GM21528 (cell line): ENCODE measurements around the gene CETN1.

Experiments
- ATAC-seq: cut with Tn5 transposase; IDR thresholded peaks from one replicate; pipeline ENCODE4 v1.9.1; 2021; ENCODE audit warnings: mild to moderate bottlenecking, moderate library complexity; ENCODE audit not compliant: unreplicated experiment, low FRiP score

The CETN1 gene

GRCh38 chr18:574865-575645, 5.1 kb upstream of the CETN1 start:
- no peak for ATAC-seq

GRCh38 chr18:576924-577323, 3.3 kb upstream of the CETN1 start:
- ATAC-seq = no peak

- no peak for ATAC-seq
These were observed 2.4 kb upstream of the CETN1 start for GRCh38 chr18:577643-578375.

GRCh38 chr18:579238-579637, 942 bp upstream of the CETN1 start:
- no peak for ATAC-seq

GRCh38 chr18:581096-581495, 916 bp downstream of the CETN1 start:
- no peak for ATAC-seq

- no peak for ATAC-seq
These were observed 2.3 kb downstream of the CETN1 start for GRCh38 chr18:582465-582864.

- no peak for ATAC-seq
These were observed 14.9 kb downstream of the CETN1 start for GRCh38 chr18:595068-595467.

GRCh38 chr18:595571-595970, 15.4 kb downstream of the CETN1 start:
- no peak for ATAC-seq

- peak; percentile 59 for ATAC-seq
These were observed 16.2 kb downstream of the CETN1 start for GRCh38 chr18:596288-596881.

- ATAC-seq = no peak
These were observed 18.0 kb downstream of the CETN1 start for GRCh38 chr18:598124-598589.

- no peak for ATAC-seq
These were observed 19.9 kb downstream of the CETN1 start for GRCh38 chr18:600107-600506.

GRCh38 chr18:604771-605170, 24.6 kb downstream of the CETN1 start:
- ATAC-seq = no peak

- no peak for ATAC-seq
These were observed 27.8 kb downstream of the CETN1 start for GRCh38 chr18:607930-608329.

GRCh38 chr18:610214-610928, 30.2 kb downstream of the CETN1 start:
- ATAC-seq = no peak

- no peak for ATAC-seq
These were observed 32.0 kb downstream of the CETN1 start for GRCh38 chr18:612156-612555.

- ATAC-seq = no peak
These were observed 34.0 kb downstream of the CETN1 start for GRCh38 chr18:614193-614592.

GRCh38 chr18:615092-615521, 34.9 kb downstream of the CETN1 start:
- ATAC-seq = no peak

- ATAC-seq = no peak
These were observed 35.6 kb downstream of the CETN1 start for GRCh38 chr18:615773-616172.

- no peak for ATAC-seq
These were observed 36.3 kb downstream of the CETN1 start for GRCh38 chr18:616380-616995.

GRCh38 chr18:617970-618504, 37.9 kb downstream of the CETN1 start:
- no peak for ATAC-seq
